GM06990 (cell line): Measurements from ENCODE around the gene CTNNA3.
A peak's percentile ranks its signal among the peaks of the same experiment; 100 is the strongest.

Experiments
- DNase-seq: peaks from one replicate; pipeline ENCODE4 v3.0.0-alpha.2; 2011; ENCODE audit not compliant: insufficient read length; ENCODE audit errors: extremely low read depth
- H3K27me3 ChIP-seq: replicated peaks from 2 replicates; pipeline ENCODE4 v1.6.0; 2011; ENCODE audit warnings: low read length; ENCODE audit not compliant: control insufficient read depth, insufficient read depth
- H3K36me3 ChIP-seq: 2 replicates; pipeline ENCODE4 v1.5.1; 2011; ENCODE audit warnings: low read length; ENCODE audit not compliant: control insufficient read depth, insufficient read depth
- H3K4me3 ChIP-seq: replicated peaks from 2 replicates; pipeline ENCODE4 v1.5.1; 2011; ENCODE audit warnings: low read depth, mild to moderate bottlenecking, control low read depth, low read length
- TF ChIP-seq, protein P1 (sequence below): IDR thresholded peaks from 2 replicates; pipeline ENCODE4 v1.5.1; 2011; ENCODE audit warnings: low read length, control low read depth, mild to moderate bottlenecking, inconsistent platforms; ENCODE audit not compliant: insufficient read depth, poor library complexity, severe bottlenecking

The CTNNA3 gene

DNA sequence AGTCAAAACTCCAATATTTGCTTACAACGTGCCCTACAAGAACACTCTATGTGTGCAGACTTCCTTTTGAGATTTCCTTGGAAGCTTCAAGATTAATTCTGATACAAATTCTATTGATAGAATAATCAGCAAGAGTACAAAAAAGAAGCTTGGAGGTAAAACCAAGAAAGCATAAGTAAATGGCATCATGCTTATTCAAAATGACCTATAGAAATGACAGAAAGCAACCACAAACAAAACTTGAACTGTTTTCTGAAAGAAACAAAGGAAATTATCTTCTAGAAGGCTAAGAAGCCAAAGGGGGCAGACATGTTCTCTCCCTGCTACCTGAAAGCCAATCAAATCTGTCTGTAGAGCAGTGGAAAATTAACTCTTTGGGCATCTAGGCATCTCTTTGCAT, 73.0 kb downstream of the CTNNA3 start:
- TF ChIP-seq, protein P1, sequence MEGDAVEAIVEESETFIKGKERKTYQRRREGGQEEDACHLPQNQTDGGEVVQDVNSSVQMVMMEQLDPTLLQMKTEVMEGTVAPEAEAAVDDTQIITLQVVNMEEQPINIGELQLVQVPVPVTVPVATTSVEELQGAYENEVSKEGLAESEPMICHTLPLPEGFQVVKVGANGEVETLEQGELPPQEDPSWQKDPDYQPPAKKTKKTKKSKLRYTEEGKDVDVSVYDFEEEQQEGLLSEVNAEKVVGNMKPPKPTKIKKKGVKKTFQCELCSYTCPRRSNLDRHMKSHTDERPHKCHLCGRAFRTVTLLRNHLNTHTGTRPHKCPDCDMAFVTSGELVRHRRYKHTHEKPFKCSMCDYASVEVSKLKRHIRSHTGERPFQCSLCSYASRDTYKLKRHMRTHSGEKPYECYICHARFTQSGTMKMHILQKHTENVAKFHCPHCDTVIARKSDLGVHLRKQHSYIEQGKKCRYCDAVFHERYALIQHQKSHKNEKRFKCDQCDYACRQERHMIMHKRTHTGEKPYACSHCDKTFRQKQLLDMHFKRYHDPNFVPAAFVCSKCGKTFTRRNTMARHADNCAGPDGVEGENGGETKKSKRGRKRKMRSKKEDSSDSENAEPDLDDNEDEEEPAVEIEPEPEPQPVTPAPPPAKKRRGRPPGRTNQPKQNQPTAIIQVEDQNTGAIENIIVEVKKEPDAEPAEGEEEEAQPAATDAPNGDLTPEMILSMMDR: no peak
- no peak for DNase-seq

GRCh38 chr10:67622511-67622910, 73.5 kb downstream of the CTNNA3 start:
- Histone ChIP-seq H3K4me3 (no peak overlapping the region), H3K27me3 (no peaks in the 10 kb centered on the region), H3K36me3 (no peaks in the 10 kb centered on the region)
- DNase-seq: no peak
- TF ChIP-seq, protein P1: no peak

More for the DNA sequence above, 73.0 kb downstream of the CTNNA3 start:
- H3K36me3 ChIP-seq: no peaks in the 10 kb centered on the region
- H3K27me3 ChIP-seq: no peaks in the 10 kb centered on the region
- H3K4me3 ChIP-seq: no peak overlapping the region

- no peak for DNase-seq
- Histone ChIP-seq H3K27me3 (no peaks in the 10 kb centered on the region), H3K36me3 (no peaks in the 10 kb centered on the region), H3K4me3 (no peak overlapping the region)
- TF ChIP-seq, protein P1: no peak
Measured at GRCh38 chr10:67621834-67622233, 74.2 kb downstream of the CTNNA3 start.

DNA sequence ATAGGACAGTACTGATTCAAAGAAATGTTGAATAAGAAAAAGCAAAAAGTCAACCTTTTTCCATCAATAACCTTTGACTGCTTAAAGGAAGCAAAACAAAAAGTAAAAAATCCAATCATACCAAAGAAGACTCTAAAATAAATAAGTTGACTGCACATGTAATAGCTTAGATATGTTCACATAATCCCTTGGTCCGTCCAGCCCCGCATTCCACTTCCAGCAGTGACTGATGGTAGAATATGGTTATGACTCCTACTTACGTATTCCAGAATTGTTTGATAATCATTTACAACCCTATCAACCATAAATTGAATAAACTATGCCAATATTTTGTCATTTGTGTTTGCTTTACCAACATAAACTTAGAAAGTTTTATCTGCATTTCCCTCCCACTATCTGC, 77.9 kb downstream of the CTNNA3 start:
- TF ChIP-seq, protein P1: no peak
- Histone ChIP-seq H3K36me3 (no peaks in the 10 kb centered on the region), H3K4me3 (no peak overlapping the region), H3K27me3 (no peaks in the 10 kb centered on the region)
- DNase-seq: no peak

GRCh38 chr10:67612577-67613537, 83.1 kb downstream of the CTNNA3 start:
- no peak overlapping the region for H3K4me3 ChIP-seq
- no peaks in the 10 kb centered on the region for H3K36me3 ChIP-seq
- no peaks in the 10 kb centered on the region for H3K27me3 ChIP-seq
- TF ChIP-seq, protein P1: no peak
- DNase-seq: peak; percentile 54
